ENCODE results near the gene BTBD10. TPM values are rescaled to one million over a fixed set of nuclear protein-coding genes. Genes with fewer than 3 reads are reported as not detected.
A peak's percentile ranks its signal among the peaks of the same experiment; 100 is the strongest.

BTBD10 gene
- total and polyA plus RNA-seq, 2 of the 13 experiments (the other 11 are each of a cell fraction or from before 2014, with no cell fraction given) = 9.8 to 26.6 TPM

DNA sequence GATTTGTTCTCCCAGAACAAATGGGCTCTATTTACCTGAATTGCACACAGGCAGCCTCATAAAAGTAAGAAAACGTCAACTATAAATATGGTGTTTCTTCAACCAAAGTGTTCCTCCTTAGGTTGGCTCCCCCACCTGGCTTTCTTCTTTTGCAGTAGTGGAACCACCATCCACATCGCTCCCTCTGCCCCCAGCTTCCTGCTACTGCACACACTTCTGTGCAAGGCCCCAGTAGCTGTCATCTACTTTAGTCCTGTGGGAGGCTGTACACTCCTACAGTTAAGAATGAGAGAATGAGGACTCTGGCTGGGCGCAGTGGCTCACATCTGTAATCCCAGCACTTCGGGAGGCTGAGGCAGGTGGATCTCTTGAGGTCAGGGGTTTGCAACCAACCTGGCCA, 95.9 kb downstream of the BTBD10 start:
- Histone ChIP-seq H3K9me3 (ENCODE audit: low read length) (no peaks in the 10 kb centered on the region), H3K9ac (ENCODE audit: insufficient read depth, low read depth, low read length) (no peak overlapping the region), H4K20me1 (ENCODE audit: insufficient read depth, low read length) (no peaks in the 10 kb centered on the region), H3K27ac (ENCODE audit: extremely low read length, insufficient read depth, low read length) (no peak overlapping the region), H3K79me2 (ENCODE audit: insufficient read depth, low read length) (no peaks in the 10 kb centered on the region), H3K36me3 (replicated peaks in 1 of 2; ENCODE audit: control insufficient read depth in 1 of 2, insufficient read depth in 2 of 2, low read length in 2 of 2) (no peaks in the 10 kb centered on the region; a peak in 1 of 5 replicates), H3K4me3 (replicated peaks in 1 of 3; ENCODE audit: insufficient read depth in 1 of 3, low read depth in 2 of 3, low read length in 3 of 3) (no peak overlapping the region), H2AFZ (ENCODE audit: low read length) (no peak overlapping the region), H3K27me3 (ENCODE audit: control insufficient read depth in 1 of 2, insufficient read depth in 2 of 2, low read length in 2 of 2) (no peaks in the 10 kb centered on the region), H3K4me2 (ENCODE audit: low read depth, low read length) (no peak overlapping the region), H3K4me1 (ENCODE audit: insufficient read depth, low read length) (0 out of 2 replicates have a peak, but pooled peaks cover 4% of the 10 kb centered on the region)
- in situ Hi-C loops (cut with HindIII; ENCODE audit: extremely low pct_ligation_motif_present, low pct_unique_long_range_greater_than_20kb) (no loop called here), intact Hi-C loops (cut with micrococcal nuclease; ENCODE audit: unreplicated experiment) (no loop called here)
- TF ChIP-seq ZNF121 (CRISPR knock-in tag; IDR thresholded peaks at IDR 0.05) (no peak), HNRNPL (IDR thresholded peaks at IDR 0.05; ENCODE audit: low read depth, low read length) (no peak), TEAD2 (CRISPR knock-in tag; IDR thresholded peaks at IDR 0.05) (no peak), ZNF749 (CRISPR knock-in tag; IDR thresholded peaks at IDR 0.05; ENCODE audit: borderline replicate concordance) (no peak), YEATS2 (CRISPR knock-in tag; IDR thresholded peaks at IDR 0.05; ENCODE audit: borderline replicate concordance) (no peak), ATF1 (CRISPR knock-in tag; IDR thresholded peaks at IDR 0.05) (no peak)
- TF ChIP-seq, protein P1, sequence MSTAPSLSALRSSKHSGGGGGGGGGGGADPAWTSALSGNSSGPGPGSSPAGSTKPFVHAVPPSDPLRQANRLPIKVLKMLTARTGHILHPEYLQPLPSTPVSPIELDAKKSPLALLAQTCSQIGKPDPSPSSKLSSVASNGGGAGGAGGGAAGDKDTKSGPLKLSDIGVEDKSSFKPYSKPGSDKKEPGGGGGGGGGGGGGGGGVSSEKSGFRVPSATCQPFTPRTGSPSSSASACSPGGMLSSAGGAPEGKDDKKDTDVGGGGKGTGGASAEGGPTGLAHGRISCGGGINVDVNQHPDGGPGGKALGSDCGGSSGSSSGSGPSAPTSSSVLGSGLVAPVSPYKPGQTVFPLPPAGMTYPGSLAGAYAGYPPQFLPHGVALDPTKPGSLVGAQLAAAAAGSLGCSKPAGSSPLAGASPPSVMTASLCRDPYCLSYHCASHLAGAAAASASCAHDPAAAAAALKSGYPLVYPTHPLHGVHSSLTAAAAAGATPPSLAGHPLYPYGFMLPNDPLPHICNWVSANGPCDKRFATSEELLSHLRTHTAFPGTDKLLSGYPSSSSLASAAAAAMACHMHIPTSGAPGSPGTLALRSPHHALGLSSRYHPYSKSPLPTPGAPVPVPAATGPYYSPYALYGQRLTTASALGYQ (CRISPR knock-in tag; IDR thresholded peaks at IDR 0.05) = no peak
- TF ChIP-seq, protein P2, sequence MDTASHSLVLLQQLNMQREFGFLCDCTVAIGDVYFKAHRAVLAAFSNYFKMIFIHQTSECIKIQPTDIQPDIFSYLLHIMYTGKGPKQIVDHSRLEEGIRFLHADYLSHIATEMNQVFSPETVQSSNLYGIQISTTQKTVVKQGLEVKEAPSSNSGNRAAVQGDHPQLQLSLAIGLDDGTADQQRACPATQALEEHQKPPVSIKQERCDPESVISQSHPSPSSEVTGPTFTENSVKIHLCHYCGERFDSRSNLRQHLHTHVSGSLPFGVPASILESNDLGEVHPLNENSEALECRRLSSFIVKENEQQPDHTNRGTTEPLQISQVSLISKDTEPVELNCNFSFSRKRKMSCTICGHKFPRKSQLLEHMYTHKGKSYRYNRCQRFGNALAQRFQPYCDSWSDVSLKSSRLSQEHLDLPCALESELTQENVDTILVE (CRISPR knock-in tag; IDR thresholded peaks at IDR 0.05) = no peak
- TF ChIP-seq, protein P3, sequence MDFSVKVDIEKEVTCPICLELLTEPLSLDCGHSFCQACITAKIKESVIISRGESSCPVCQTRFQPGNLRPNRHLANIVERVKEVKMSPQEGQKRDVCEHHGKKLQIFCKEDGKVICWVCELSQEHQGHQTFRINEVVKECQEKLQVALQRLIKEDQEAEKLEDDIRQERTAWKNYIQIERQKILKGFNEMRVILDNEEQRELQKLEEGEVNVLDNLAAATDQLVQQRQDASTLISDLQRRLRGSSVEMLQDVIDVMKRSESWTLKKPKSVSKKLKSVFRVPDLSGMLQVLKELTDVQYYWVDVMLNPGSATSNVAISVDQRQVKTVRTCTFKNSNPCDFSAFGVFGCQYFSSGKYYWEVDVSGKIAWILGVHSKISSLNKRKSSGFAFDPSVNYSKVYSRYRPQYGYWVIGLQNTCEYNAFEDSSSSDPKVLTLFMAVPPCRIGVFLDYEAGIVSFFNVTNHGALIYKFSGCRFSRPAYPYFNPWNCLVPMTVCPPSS (IDR thresholded peaks at IDR 0.05) = no peak
- TF ChIP-seq, protein P4, sequence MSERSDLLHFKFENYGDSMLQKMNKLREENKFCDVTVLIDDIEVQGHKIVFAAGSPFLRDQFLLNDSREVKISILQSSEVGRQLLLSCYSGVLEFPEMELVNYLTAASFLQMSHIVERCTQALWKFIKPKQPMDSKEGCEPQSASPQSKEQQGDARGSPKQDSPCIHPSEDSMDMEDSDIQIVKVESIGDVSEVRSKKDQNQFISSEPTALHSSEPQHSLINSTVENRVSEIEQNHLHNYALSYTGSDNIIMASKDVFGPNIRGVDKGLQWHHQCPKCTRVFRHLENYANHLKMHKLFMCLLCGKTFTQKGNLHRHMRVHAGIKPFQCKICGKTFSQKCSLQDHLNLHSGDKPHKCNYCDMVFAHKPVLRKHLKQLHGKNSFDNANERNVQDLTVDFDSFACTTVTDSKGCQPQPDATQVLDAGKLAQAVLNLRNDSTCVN (CRISPR knock-in tag; IDR thresholded peaks at IDR 0.05; ENCODE audit: borderline replicate concordance) = no peak
- ChIA-PET POLR2A (no interaction called here), CTCF (ENCODE audit: low intra/inter-chr PET ratio, low total read pairs) (no interaction called here)
- ATAC-seq = peak; percentile 61
- 89% methylated on average over 4 of the region's 4 CpGs for WGBS (ENCODE audit: low lambda C conversion rate)
- no peak for DNase-seq (ENCODE audit: low spot score)
- no TSS peak for BruUV-seq (replicated peaks)
- FAIRE-seq = no peak

Data from HepG2 (cell line).